ENCODE data around the gene PIM2. TPM values are rescaled to one million over a fixed set of nuclear protein-coding genes. Genes with fewer than 3 reads are reported as not detected.

The PIM2 gene
- total and polyA plus RNA-seq, 4 donors: 14.8 to 36.5 (median 24.5) TPM

DNA sequence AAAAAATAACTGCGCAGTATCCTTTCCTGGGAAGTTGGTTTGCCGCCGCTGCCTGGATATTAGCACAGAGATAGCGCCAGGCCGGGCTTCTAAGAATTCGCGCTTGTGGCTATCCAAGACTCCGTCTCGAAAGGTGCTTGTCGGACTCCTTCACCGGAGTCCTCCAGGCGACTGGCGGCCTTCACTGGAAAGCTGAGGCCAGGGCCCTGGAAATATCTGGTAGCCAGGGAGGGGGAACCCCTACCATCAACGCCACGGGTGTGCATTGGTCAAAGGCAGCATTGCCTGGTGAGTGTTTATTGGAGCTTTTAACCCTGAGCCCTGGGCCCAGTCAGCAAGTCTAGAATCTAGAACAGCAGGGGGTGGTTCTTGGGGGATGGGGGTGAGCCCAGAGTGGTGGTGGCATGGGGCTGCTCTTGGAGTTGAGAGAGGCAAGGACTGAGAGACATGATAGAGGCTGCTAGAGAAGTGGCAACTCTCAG is 577 bp upstream of the PIM2 start:
- no peak for ATAC-seq (ENCODE audit: insufficient read depth, low FRiP score)
- TF ChIP-seq, protein P1, sequence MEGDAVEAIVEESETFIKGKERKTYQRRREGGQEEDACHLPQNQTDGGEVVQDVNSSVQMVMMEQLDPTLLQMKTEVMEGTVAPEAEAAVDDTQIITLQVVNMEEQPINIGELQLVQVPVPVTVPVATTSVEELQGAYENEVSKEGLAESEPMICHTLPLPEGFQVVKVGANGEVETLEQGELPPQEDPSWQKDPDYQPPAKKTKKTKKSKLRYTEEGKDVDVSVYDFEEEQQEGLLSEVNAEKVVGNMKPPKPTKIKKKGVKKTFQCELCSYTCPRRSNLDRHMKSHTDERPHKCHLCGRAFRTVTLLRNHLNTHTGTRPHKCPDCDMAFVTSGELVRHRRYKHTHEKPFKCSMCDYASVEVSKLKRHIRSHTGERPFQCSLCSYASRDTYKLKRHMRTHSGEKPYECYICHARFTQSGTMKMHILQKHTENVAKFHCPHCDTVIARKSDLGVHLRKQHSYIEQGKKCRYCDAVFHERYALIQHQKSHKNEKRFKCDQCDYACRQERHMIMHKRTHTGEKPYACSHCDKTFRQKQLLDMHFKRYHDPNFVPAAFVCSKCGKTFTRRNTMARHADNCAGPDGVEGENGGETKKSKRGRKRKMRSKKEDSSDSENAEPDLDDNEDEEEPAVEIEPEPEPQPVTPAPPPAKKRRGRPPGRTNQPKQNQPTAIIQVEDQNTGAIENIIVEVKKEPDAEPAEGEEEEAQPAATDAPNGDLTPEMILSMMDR (IDR thresholded peaks at IDR 0.05; ENCODE audit: control extremely low read depth, extremely low read depth): no peak
- 1 to 28% methylated on average over 15 of the region's 15 CpGs for WGBS, 2 donors
- Histone ChIP-seq H3K27ac (ENCODE audit: low read depth in 1 of 2, low read length in 1 of 2) (peak overlapping the region; percentile 72 to 75), H3K4me1 (ENCODE audit: control insufficient read depth in 5 of 5, insufficient read depth in 5 of 5, low read length in 5 of 5) (peaks cover 0 to 3% (median 2%) of the 10 kb centered on the region in 5 donors), H3K4me3 (no peak overlapping the region), H3K27me3 (ENCODE audit: control insufficient read depth in 3 of 3, insufficient read depth in 3 of 3, low read length in 2 of 3) (no peaks in the 10 kb centered on the region), H3K9me3 (ENCODE audit: control insufficient read depth in 4 of 4, insufficient read depth in 3 of 4, low read length in 3 of 4) (peaks cover 0 to 5% (median 0%) of the 10 kb centered on the region in 4 donors), H3K9ac (ENCODE audit: insufficient read depth in 1 of 2, low read length in 2 of 2) (peak overlapping the region in 1 of 2 donors; percentile 13), H3K36me3 (ENCODE audit: control insufficient read depth in 4 of 4, insufficient read depth in 4 of 4, low read length in 4 of 4) (peaks cover 0 to 11% (median 6%) of the 10 kb centered on the region in 4 donors)
- no peak for DNase-seq

DNA sequence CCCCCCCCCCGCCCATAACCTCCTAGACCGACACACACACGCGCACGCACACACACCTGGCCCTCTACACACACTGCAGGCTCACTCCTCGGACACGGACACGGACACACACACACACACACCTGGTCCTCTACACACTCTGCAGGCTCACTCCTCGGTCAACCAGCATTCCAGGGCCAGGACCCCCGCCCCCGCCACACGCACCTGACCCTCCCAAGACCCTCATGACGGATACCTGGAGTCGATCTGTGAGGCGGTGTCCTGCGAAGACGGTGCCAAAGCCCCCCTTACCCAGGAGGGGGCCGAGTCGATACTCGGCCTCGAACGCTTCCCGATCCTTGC is 552 bp downstream of the PIM2 start:
- 20 to 38% methylated on average over 5 to 23 of the region's 23 CpGs for WGBS, 2 donors
- Histone ChIP-seq H3K27ac (ENCODE audit: low read depth in 1 of 2, low read length in 1 of 2) (peak overlapping the region in 1 of 2 donors; percentile 90), H3K27me3 (ENCODE audit: control insufficient read depth in 3 of 3, insufficient read depth in 3 of 3, low read length in 2 of 3) (no peaks in the 10 kb centered on the region), H3K4me1 (ENCODE audit: control insufficient read depth in 5 of 5, insufficient read depth in 5 of 5, low read length in 5 of 5) (peaks cover 0 to 3% (median 2%) of the 10 kb centered on the region in 5 donors), H3K9ac (ENCODE audit: insufficient read depth in 1 of 2, low read length in 2 of 2) (no peak overlapping the region), H3K9me3 (ENCODE audit: control insufficient read depth in 4 of 4, insufficient read depth in 3 of 4, low read length in 3 of 4) (peaks cover 0 to 5% (median 0%) of the 10 kb centered on the region in 4 donors), H3K4me3 (peak overlapping the region; percentile 54), H3K36me3 (ENCODE audit: control insufficient read depth in 4 of 4, insufficient read depth in 4 of 4, low read length in 4 of 4) (peaks cover 0 to 7% (median 3%) of the 10 kb centered on the region in 4 donors)
- DNase-seq: no peak
- TF ChIP-seq, protein P1 (IDR thresholded peaks at IDR 0.05; ENCODE audit: control extremely low read depth, extremely low read depth): no peak
- ATAC-seq (ENCODE audit: insufficient read depth, low FRiP score): no peak

DNA sequence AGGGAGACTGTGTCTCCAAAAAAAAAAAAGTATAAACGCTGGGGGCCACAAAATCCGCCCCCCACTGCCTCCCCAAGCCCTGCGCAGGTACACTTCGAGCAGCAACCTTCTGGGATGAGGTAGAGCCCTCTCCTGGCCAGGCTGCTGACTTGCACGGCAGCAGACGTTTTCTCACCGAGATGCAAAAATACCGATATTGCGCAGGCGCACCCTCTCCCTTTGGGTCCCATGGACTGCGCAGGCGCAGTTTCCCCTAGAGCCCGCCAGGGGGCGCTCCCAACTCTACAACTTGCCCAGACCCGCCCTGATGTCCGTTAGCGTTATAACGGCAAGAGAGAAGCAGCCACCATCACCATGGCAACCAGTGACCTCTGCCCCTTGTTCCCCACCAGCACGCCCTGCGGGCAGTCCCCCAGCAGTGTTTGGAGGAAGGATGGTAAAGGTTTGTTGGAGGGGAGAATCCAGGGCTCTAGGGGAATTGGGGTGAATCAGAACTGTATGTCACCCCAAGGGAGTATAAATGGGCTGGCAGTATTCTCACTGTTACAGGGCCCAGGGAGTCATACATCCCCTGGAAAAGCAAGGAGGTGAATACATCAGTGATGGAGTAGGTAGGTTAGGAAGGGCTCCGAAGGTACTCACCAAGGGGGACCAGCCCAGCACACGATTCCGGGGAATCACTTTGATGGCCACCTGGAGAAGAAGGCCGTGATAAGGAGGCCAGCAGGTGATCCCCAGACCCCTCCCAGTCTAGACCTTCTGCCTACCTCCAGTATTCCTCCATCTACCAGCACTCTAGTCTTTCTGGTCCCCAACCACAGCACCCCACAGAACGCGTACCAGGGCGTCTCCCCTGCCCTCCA is 1.5 kb downstream of the PIM2 start:
- H3K27ac ChIP-seq (ENCODE audit: low read depth in 1 of 2, low read length in 1 of 2): peak overlapping the region in 1 of 2 donors; percentile 43
- no peak overlapping the region for H3K9ac ChIP-seq (ENCODE audit: insufficient read depth in 1 of 2, low read length in 2 of 2)
- no peaks in the 10 kb centered on the region for H3K27me3 ChIP-seq (ENCODE audit: control insufficient read depth in 3 of 3, insufficient read depth in 3 of 3, low read length in 2 of 3)
- H3K36me3 ChIP-seq (ENCODE audit: control insufficient read depth in 4 of 4, insufficient read depth in 4 of 4, low read length in 4 of 4): peaks cover 0 to 5% (median 0%) of the 10 kb centered on the region in 4 donors
- WGBS, 2 donors: 26 to 33% methylated on average over 17 to 27 of the region's 27 CpGs
- H3K4me1 ChIP-seq (ENCODE audit: control insufficient read depth in 5 of 5, insufficient read depth in 5 of 5, low read length in 5 of 5): peaks cover 0 to 3% (median 2%) of the 10 kb centered on the region in 5 donors
- peaks cover 0 to 3% (median 0%) of the 10 kb centered on the region in 4 donors for H3K9me3 ChIP-seq (ENCODE audit: control insufficient read depth in 4 of 4, insufficient read depth in 3 of 4, low read length in 3 of 4)
- DNase-seq (peak; percentile 91 to 92 (median 91)), ATAC-seq (ENCODE audit: insufficient read depth, low FRiP score) (peak; percentile 76)
- TF ChIP-seq, protein P1 (IDR thresholded peaks at IDR 0.05; ENCODE audit: control extremely low read depth, extremely low read depth): peak; percentile 76
- peak overlapping the region; percentile 0 for H3K4me3 ChIP-seq
